A673 (cell line): ENCODE measurements around the gene TMEFF2.

Experiments used
- CTCF ChIP-seq: fragments of 300-800, 200-600 bp; sonication (generic); conservative IDR thresholded peaks from 2 replicates; pipeline ENCODE4 v1.5.1; 2017; ENCODE audit warnings: low read depth, mild to moderate bottlenecking, antibody characterized with exemption, low read length, moderate library complexity, mixed read lengths
- EZH2 ChIP-seq: fragments of 200-600 bp; sonication (generic); IDR thresholded peaks from 2 replicates; pipeline ENCODE4 v1.6.1; 2017; ENCODE audit warnings: borderline replicate concordance, low read depth, mild to moderate bottlenecking, mixed read lengths, antibody characterized with exemption, low read length; ENCODE audit not compliant: poor library complexity, severe bottlenecking

- TF ChIP-seq CTCF (no peak), EZH2 (no peak)
Measured at GRCh38 chr2:191942739-191943103, 252.0 kb downstream of the TMEFF2 start.
